Measurements from ENCODE around the gene MSMB. TPM values are rescaled to one million over a fixed set of nuclear protein-coding genes. Genes with fewer than 3 reads are reported as not detected.

Gene MSMB, protein sequence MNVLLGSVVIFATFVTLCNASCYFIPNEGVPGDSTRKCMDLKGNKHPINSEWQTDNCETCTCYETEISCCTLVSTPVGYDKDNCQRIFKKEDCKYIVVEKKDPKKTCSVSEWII
- total RNA-seq (2021) (not detected in 3 replicates), Bru-seq, nascent RNA (not detected)
- long read RNA-seq, experiment 1 = 0 reads
- long read RNA-seq, experiment 2 = 0 reads
- long read RNA-seq, experiment 3 = 0 reads

DNA sequence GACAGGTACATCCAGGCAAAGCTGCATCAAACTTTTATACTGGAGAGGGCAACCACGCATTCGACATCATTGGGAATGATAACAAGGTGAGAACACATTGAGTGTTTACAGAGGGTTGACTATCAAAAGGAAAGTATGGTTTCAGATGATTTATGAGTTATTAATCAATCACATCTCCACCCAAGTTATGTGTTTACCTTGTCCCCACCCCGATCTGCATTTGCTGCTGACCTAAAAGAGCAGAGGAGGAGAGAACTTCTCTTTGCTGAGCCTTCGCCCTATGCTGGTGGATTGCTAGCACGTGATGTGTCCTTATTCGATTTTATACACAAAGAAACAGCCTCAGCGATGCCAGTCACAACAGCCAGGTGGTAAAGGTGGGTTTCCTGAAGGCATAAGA is at the start of gene MSMB:
MSMB (minus strand) TSS at position 9 of the 400 bp plus-strand sequence. CDS start 32 bp downstream, outside the sequence.
- ChIA-PET POLR2A (no interaction called here), CTCF (no interaction called here)
- ATAC-seq = no peak
- Mint-ChIP-seq H3K4me1 (0 out of 2 replicates have a peak, but pooled peaks cover 9% of the 10 kb centered on the region), H3K36me3 (no peaks in the 10 kb centered on the region), H3K27ac (no peak within 1 kb of the TSS), H3K4me3 (no peak within 1 kb of the TSS), H3K9me3 (no peaks in the 10 kb centered on the region), H3K27me3 (ENCODE audit: low read depth) (no peaks in the 10 kb centered on the region)
- no peak for DNase-seq (ENCODE audit: low spot score)
- no peak for TF ChIP-seq SMAD4 (CRISPR knock-in tag; IDR thresholded peaks at IDR 0.05)
- TF ChIP-seq NR1H2 (CRISPR knock-in tag; IDR thresholded peaks at IDR 0.05) = no peak
- TF ChIP-seq, protein P1, sequence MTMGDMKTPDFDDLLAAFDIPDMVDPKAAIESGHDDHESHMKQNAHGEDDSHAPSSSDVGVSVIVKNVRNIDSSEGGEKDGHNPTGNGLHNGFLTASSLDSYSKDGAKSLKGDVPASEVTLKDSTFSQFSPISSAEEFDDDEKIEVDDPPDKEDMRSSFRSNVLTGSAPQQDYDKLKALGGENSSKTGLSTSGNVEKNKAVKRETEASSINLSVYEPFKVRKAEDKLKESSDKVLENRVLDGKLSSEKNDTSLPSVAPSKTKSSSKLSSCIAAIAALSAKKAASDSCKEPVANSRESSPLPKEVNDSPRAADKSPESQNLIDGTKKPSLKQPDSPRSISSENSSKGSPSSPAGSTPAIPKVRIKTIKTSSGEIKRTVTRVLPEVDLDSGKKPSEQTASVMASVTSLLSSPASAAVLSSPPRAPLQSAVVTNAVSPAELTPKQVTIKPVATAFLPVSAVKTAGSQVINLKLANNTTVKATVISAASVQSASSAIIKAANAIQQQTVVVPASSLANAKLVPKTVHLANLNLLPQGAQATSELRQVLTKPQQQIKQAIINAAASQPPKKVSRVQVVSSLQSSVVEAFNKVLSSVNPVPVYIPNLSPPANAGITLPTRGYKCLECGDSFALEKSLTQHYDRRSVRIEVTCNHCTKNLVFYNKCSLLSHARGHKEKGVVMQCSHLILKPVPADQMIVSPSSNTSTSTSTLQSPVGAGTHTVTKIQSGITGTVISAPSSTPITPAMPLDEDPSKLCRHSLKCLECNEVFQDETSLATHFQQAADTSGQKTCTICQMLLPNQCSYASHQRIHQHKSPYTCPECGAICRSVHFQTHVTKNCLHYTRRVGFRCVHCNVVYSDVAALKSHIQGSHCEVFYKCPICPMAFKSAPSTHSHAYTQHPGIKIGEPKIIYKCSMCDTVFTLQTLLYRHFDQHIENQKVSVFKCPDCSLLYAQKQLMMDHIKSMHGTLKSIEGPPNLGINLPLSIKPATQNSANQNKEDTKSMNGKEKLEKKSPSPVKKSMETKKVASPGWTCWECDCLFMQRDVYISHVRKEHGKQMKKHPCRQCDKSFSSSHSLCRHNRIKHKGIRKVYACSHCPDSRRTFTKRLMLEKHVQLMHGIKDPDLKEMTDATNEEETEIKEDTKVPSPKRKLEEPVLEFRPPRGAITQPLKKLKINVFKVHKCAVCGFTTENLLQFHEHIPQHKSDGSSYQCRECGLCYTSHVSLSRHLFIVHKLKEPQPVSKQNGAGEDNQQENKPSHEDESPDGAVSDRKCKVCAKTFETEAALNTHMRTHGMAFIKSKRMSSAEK (CRISPR knock-in tag; IDR thresholded peaks at IDR 0.05; ENCODE audit: borderline replicate concordance) = no peak
- no peak for TF ChIP-seq CREM (CRISPR knock-in tag; IDR thresholded peaks at IDR 0.05)
- TF ChIP-seq KAT7 (CRISPR knock-in tag; IDR thresholded peaks at IDR 0.05; ENCODE audit: borderline replicate concordance) = no peak
- no peak for TF ChIP-seq CREB1 (CRISPR knock-in tag; IDR thresholded peaks at IDR 0.05)
- TF ChIP-seq, protein P2, sequence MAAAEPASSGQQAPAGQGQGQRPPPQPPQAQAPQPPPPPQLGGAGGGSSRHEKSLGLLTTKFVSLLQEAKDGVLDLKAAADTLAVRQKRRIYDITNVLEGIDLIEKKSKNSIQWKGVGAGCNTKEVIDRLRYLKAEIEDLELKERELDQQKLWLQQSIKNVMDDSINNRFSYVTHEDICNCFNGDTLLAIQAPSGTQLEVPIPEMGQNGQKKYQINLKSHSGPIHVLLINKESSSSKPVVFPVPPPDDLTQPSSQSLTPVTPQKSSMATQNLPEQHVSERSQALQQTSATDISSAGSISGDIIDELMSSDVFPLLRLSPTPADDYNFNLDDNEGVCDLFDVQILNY (CRISPR knock-in tag; IDR thresholded peaks at IDR 0.05) = no peak
- no peak for TF ChIP-seq MXD4 (CRISPR knock-in tag; IDR thresholded peaks at IDR 0.05; ENCODE audit: borderline replicate concordance)
- TF ChIP-seq ZNF396 (CRISPR knock-in tag; IDR thresholded peaks at IDR 0.05; ENCODE audit: borderline replicate concordance) = no peak
- no peak for TF ChIP-seq NR2C2 (CRISPR knock-in tag; IDR thresholded peaks at IDR 0.05)
- TF ChIP-seq ETV6 (CRISPR knock-in tag; IDR thresholded peaks at IDR 0.05) = no peak
- TF ChIP-seq, protein P3, sequence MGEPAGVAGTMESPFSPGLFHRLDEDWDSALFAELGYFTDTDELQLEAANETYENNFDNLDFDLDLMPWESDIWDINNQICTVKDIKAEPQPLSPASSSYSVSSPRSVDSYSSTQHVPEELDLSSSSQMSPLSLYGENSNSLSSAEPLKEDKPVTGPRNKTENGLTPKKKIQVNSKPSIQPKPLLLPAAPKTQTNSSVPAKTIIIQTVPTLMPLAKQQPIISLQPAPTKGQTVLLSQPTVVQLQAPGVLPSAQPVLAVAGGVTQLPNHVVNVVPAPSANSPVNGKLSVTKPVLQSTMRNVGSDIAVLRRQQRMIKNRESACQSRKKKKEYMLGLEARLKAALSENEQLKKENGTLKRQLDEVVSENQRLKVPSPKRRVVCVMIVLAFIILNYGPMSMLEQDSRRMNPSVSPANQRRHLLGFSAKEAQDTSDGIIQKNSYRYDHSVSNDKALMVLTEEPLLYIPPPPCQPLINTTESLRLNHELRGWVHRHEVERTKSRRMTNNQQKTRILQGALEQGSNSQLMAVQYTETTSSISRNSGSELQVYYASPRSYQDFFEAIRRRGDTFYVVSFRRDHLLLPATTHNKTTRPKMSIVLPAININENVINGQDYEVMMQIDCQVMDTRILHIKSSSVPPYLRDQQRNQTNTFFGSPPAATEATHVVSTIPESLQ (CRISPR knock-in tag; IDR thresholded peaks at IDR 0.05) = no peak

DNA sequence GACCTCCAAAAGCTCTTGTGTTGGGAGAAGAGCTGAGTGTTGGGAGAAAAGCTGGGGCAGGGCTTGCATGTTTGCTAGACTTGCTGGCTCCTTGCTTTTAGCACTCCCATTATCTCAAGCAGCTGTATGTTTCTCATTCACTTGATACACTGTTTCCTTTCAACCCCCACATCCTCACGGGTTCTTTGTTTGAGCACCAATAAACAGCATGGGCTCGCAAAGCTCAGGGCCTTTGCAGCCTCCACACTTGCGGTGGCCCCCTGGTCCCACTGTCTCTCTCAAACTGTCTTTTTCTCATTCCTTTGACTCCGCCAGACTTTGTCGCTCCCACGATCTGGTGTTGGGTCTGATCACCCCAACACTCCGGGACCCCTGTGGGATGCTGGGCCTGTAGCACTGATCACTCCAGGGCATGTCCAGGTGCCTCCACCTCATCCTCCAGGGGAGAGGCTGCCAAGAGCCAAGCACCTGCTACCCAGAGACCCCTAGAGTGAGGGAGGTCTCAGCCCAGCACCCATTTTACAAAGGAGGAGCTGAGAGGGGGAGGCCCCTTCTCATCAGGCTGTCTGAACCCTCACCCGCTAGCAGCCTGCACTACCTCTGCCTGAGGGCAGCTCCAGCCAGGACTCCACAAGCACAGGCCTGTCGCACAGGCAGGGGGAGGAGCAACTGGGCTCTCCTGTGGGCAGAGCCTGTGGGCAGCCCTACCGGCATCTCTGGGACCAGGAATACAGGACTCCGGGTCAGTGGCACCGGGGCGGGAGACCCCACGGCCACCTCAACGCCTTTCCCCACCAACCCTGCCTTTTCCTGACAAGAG is 49.1 kb upstream of the MSMB start:
- H3K27ac Mint-ChIP-seq = no peak overlapping the region
- POLR2A ChIA-PET = no interaction called here

More for the DNA sequence above, 49.1 kb upstream of the MSMB start:
- DNase-seq (ENCODE audit: low spot score) (no peak), ATAC-seq (peak; percentile 11; the same call in 1 of the 2 replicates)
- Mint-ChIP-seq H3K9me3 (no peaks in the 10 kb centered on the region), H3K4me3 (no peak overlapping the region), H3K27me3 (ENCODE audit: low read depth) (no peaks in the 10 kb centered on the region), H3K36me3 (no peaks in the 10 kb centered on the region), H3K4me1 (peaks cover 32% of the 10 kb centered on the region)
- TF ChIP-seq, protein P3 (CRISPR knock-in tag; IDR thresholded peaks at IDR 0.05) = no peak
- no peak for TF ChIP-seq MYBL2 (CRISPR knock-in tag; IDR thresholded peaks at IDR 0.05)
- TF ChIP-seq SOX15 (CRISPR knock-in tag; IDR thresholded peaks at IDR 0.05) = no peak
- TF ChIP-seq, protein P4, sequence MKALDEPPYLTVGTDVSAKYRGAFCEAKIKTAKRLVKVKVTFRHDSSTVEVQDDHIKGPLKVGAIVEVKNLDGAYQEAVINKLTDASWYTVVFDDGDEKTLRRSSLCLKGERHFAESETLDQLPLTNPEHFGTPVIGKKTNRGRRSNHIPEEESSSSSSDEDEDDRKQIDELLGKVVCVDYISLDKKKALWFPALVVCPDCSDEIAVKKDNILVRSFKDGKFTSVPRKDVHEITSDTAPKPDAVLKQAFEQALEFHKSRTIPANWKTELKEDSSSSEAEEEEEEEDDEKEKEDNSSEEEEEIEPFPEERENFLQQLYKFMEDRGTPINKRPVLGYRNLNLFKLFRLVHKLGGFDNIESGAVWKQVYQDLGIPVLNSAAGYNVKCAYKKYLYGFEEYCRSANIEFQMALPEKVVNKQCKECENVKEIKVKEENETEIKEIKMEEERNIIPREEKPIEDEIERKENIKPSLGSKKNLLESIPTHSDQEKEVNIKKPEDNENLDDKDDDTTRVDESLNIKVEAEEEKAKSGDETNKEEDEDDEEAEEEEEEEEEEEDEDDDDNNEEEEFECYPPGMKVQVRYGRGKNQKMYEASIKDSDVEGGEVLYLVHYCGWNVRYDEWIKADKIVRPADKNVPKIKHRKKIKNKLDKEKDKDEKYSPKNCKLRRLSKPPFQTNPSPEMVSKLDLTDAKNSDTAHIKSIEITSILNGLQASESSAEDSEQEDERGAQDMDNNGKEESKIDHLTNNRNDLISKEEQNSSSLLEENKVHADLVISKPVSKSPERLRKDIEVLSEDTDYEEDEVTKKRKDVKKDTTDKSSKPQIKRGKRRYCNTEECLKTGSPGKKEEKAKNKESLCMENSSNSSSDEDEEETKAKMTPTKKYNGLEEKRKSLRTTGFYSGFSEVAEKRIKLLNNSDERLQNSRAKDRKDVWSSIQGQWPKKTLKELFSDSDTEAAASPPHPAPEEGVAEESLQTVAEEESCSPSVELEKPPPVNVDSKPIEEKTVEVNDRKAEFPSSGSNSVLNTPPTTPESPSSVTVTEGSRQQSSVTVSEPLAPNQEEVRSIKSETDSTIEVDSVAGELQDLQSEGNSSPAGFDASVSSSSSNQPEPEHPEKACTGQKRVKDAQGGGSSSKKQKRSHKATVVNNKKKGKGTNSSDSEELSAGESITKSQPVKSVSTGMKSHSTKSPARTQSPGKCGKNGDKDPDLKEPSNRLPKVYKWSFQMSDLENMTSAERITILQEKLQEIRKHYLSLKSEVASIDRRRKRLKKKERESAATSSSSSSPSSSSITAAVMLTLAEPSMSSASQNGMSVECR (CRISPR knock-in tag; IDR thresholded peaks at IDR 0.05; ENCODE audit: borderline replicate concordance) = no peak
- TF ChIP-seq, protein P5, sequence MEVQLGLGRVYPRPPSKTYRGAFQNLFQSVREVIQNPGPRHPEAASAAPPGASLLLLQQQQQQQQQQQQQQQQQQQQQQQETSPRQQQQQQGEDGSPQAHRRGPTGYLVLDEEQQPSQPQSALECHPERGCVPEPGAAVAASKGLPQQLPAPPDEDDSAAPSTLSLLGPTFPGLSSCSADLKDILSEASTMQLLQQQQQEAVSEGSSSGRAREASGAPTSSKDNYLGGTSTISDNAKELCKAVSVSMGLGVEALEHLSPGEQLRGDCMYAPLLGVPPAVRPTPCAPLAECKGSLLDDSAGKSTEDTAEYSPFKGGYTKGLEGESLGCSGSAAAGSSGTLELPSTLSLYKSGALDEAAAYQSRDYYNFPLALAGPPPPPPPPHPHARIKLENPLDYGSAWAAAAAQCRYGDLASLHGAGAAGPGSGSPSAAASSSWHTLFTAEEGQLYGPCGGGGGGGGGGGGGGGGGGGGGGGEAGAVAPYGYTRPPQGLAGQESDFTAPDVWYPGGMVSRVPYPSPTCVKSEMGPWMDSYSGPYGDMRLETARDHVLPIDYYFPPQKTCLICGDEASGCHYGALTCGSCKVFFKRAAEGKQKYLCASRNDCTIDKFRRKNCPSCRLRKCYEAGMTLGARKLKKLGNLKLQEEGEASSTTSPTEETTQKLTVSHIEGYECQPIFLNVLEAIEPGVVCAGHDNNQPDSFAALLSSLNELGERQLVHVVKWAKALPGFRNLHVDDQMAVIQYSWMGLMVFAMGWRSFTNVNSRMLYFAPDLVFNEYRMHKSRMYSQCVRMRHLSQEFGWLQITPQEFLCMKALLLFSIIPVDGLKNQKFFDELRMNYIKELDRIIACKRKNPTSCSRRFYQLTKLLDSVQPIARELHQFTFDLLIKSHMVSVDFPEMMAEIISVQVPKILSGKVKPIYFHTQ (CRISPR knock-in tag; IDR thresholded peaks at IDR 0.05) = no peak
- CTCF ChIA-PET = interaction anchor here (0.6 to 0.8 kb wide), 2 partner anchors 11 to 134 kb away, joined by 3 read pairs; no protein-coding TSS in a partner anchor
